ENCODE data around the gene MAD1L1.

The MAD1L1 gene

GRCh38 chr7:1936531-1937251 lies 296.1 kb downstream of the MAD1L1 start:
- TF ChIP-seq CTCF (IDR thresholded peaks at IDR 0.05), result no peak

GRCh38 chr7:1936006-1936310 lies 296.8 kb downstream of the MAD1L1 start:
- TF ChIP-seq CTCF (IDR thresholded peaks at IDR 0.05), result no peak

- TF ChIP-seq CTCF (IDR thresholded peaks at IDR 0.05), result no peak
Measured at GRCh38 chr7:1935176-1936005, 297.4 kb downstream of the MAD1L1 start.

- no peak for TF ChIP-seq CTCF (IDR thresholded peaks at IDR 0.05)
Measured at GRCh38 chr7:1934756-1935155, 298.0 kb downstream of the MAD1L1 start.

GRCh38 chr7:1934017-1934416 lies 298.7 kb downstream of the MAD1L1 start:
- TF ChIP-seq CTCF (IDR thresholded peaks at IDR 0.05), result no peak

- TF ChIP-seq CTCF (IDR thresholded peaks at IDR 0.05), result no peak
Measured at GRCh38 chr7:1933066-1933750, 299.5 kb downstream of the MAD1L1 start.

GRCh38 chr7:1931951-1932270 lies 300.8 kb downstream of the MAD1L1 start:
- no peak for TF ChIP-seq CTCF (IDR thresholded peaks at IDR 0.05)

Measured in LNCAP (cell line).